Activated naive CD4-positive, alpha-beta T cell treated with anti-CD3 and anti-CD28 coated beads, Interleukin-2, amount 50 U/mL, for 72 hours (primary cell): ENCODE results near the gene WDR26. TPM values are rescaled to one million over a fixed set of nuclear protein-coding genes. Genes with fewer than 3 reads are reported as not detected.
"Not testable (repeated sequence)": the region's sequence is repeated elsewhere in the genome, so short reads cannot be mapped to it uniquely, and the experiment has no call there.

ENCODE experiments used
- ATAC-seq, 2 donors: fragments of 150-1000 bp; cut with Tn5 transposase; 2 replicates each; pipeline ENCODE4 v1.10.0; 2021; ENCODE audit warnings: mild to moderate bottlenecking in 2 of 2, moderate library complexity in 2 of 2
- DNase-seq, 2 donors: peaks; one replicate each; pipeline ENCODE4 v3.0.0; 2021 to 2022; ENCODE audit warnings: low spot score in 2 of 2
- H3K27ac Mint-ChIP-seq, 2 donors: one replicate each; pipeline ENCODE4 v1.8.0; 2022; ENCODE audit warnings: mild to moderate bottlenecking in 2 of 2, mixed read lengths in 2 of 2
- H3K36me3 Mint-ChIP-seq, 2 donors: one replicate each; pipeline ENCODE4 v1.8.0; 2022; ENCODE audit warnings: mixed read lengths in 2 of 2
- H3K9me3 Mint-ChIP-seq, 2 donors: one replicate each; pipeline ENCODE4 v1.8.0; 2022; ENCODE audit warnings: mixed read lengths in 2 of 2
- total RNA-seq, 2 donors: library from RNA; stranded (reverse); gene quantifications; one replicate each; pipeline ENCODE4 v1.2.3, GENCODE V29; 2022

The WDR26 gene
- total RNA-seq, 2 donors from 2014 or later = 74.3 to 86.3 TPM

DNA sequence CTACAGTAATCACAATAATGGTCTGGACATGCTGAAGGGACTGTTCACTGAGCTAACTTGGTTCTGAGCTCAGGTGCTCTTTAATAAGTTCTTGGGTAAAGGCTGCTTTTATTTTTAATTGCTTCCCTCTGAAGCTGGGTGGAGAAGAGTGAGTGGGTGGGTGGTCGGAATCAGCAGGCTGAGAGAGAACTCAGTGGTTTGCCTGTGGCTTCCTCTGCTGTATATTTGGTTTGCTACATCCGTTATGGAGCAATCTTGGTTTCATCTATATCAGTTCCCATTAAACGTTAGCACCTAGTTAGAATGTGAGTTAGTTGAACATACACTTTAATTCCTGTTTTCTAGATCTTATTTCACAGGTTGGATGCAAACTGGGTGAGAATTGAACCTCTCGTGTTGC, 54.6 kb downstream of the WDR26 start:
- Mint-ChIP-seq H3K9me3 (no peaks in the 10 kb centered on the region), H3K27ac (peak overlapping the region; percentile 2 to 63), H3K36me3 (peaks cover 20 to 39% of the 10 kb centered on the region in 2 donors)
- ATAC-seq (peak; percentile 29 to 55), DNase-seq (peak in 1 of 2 donors; percentile 61)

DNA sequence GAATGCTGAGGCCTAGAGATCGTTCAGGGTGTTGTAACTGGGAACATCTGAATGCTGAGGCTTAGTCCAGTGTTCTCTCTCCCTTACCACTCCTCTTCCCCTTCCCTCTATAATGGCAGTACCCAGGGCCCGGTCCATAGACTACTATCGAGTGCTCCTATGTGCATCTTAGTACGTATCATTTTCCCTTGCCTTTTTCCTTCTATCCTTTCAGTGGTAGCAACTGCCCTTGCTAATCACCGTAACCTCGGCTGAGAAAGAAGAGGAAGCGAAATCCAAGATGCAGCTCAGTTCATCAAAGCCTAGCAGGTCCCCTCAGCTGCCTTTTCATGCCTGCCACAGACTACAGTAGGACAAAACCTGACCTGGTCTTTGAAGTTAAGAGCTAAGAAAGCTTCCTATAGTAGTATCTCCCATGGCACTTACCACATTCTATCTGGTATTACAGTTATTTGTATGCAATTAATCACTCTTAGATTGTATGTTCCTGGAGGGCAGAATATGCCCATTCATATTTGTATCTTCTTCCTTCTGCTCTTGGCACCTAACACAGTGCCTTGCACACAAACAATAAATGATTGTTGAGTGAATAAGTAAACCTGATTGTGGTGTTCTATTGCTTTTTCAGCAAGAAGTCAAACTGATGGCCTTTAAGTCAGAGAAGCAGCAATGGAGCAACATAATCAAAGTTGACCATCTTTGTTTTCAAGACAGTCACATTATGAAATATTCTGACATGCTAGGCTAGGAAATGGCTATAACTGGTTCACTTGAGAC, 55.6 kb downstream of the WDR26 start:
- Mint-ChIP-seq H3K9me3 (no peaks in the 10 kb centered on the region), H3K27ac (no peak overlapping the region), H3K36me3 (peaks cover 20 to 48% of the 10 kb centered on the region in 2 donors)
- no peak for DNase-seq
- no peak for ATAC-seq

DNA sequence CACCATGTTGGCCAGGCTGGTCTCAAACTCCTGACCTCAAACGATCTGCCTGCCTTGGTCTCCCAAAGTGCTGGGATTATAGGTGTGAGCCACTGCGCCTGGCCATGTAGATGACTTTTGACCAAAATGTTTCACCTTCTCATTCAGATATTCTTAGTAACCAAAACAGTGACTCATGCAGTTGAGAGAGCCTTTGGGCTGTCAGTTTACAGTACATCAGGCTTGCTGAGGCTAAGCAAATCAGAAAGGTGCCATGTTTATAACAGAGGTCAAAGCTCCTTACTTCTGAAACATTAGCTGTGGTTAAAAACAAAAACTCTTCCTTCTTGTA, 57.0 kb downstream of the WDR26 start:
- ATAC-seq (peak; percentile 63 to 72), DNase-seq (peak; percentile 25 to 62)
- peaks cover 20 to 62% of the 10 kb centered on the region in 2 donors for H3K36me3 Mint-ChIP-seq
- peak overlapping the region; percentile 79 to 80 for H3K27ac Mint-ChIP-seq
- H3K9me3 Mint-ChIP-seq = no peaks in the 10 kb centered on the region

DNA sequence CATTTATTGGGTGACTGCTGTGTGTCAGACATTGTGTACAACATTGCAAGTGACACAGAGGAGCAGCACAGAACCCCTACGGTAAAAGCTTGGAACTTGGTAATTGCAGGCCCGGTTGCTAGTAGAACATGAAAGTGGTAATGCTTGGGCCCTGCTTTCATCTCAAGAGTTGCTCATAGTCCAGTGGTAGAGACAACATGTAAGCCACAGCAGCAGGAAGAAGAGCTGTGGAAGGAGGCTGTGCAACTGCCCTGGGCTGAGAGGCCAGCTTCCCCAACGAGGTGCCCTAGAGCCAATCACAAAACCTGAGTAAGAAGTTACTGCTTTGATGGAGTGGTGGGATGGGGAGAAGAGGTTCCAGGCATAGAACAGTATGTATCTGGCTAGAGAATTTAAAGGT, 59.5 kb downstream of the WDR26 start:
- DNase-seq (no peak), ATAC-seq (peak in 1 of 2 donors; percentile 26)
- H3K27ac Mint-ChIP-seq = no peak overlapping the region
- peaks cover 30 to 85% of the 10 kb centered on the region in 2 donors for H3K36me3 Mint-ChIP-seq
- no peaks in the 10 kb centered on the region for H3K9me3 Mint-ChIP-seq

DNA sequence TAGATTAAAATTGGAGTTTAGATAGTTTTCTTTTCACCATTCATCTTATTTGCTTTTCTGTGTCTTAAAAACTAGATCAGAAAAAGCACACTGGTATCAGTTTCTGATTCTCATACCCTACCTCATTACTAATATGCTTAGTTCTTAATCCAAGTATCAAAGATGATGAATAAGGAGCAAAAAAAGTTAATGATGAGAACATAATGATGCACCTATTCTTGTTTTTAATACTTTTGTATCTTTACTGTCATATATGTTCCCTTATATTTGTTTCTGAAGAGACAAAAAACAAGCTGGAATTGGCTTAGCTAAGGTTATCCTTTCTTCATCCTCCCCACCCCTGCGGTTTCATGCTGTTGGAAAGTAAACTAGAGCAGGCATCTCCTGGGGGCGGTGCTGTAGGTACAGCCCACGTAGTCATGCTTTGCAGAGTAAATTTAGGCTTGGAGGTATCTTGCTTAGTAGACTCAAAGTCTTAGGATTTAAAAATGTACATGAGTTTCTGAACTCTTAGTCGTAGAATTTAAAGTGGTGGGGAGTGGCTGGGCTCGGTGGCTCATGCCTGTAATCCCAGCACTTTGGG, 61.5 kb downstream of the WDR26 start:
- ATAC-seq = peak in 1 of 2 donors; percentile 68
- no peak for DNase-seq
- Mint-ChIP-seq H3K27ac (peak overlapping the region in 1 of 2 donors; percentile 92), H3K36me3 (peaks cover 33 to 88% of the 10 kb centered on the region in 2 donors), H3K9me3 (no peaks in the 10 kb centered on the region)

DNA sequence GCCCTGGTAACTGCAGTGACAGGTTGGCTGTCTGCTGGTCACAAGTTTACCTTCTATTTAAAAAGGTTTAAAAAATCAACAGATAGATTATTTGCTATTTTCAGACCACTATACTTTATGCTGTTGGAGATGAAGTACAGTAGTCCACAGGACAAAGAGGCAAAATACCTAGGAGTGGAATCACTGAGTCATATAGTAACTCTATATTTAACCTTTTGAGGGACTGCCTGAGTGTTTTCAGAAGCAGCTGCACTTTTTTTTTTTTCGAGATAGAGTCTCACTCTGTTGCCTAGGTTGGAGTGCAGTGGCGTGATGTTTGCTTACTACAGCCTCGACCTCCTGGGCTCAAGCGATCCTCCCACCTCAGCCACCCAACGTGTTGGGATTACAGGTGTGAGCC, 66.2 kb downstream of the WDR26 start:
- Mint-ChIP-seq H3K9me3 (no peaks in the 10 kb centered on the region), H3K36me3 (peaks cover 13 to 64% of the 10 kb centered on the region in 2 donors), H3K27ac (peak overlapping the region in 1 of 2 donors; percentile 68)
- peak; percentile 77 to 88 for ATAC-seq
- no peak for DNase-seq

DNA sequence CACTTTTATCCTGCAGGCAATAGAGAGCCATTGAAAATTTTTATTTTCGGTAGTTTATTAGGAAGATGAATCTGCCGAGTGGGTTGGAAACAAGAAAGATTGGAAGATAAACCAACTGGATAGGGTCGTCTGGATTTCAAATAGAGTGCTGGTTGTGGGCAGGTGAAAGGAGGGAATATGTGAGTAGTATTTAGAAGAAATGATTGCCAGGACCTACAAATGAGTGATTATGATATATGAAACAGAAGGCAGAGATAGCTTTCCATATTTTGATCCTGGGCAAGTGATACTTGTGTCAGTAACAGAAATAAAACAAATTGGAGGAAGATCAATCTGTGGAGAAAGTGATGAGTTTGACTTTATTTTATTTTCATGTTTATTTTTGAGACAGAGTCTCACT, 75.4 kb downstream of the WDR26 start:
- no peaks in the 10 kb centered on the region for H3K9me3 Mint-ChIP-seq
- DNase-seq (no peak), ATAC-seq (no peak)
- peaks cover 8 to 39% of the 10 kb centered on the region in 2 donors for H3K36me3 Mint-ChIP-seq
- peak overlapping the region in 1 of 2 donors; percentile 96 for H3K27ac Mint-ChIP-seq

DNA sequence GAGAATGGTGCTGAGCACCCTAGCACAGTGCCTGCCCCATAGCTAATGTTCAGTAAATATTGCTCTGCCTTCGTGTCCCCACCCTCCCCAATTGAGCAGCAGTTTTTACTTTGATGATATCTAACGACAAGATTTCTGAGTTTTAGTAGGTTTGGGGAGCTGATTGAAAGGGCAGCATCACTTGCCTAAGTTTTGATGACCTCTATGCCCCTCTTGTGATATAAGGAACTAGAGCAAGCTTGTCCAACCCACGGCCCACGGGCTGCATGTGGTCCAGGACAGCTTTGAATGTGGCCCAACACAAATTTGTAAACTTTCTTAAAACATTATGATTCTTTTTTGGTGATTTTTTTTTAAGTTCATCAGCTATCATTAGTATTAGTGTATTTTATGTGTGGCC, 76.4 kb downstream of the WDR26 start:
- DNase-seq (no peak), ATAC-seq (no peak)
- H3K27ac Mint-ChIP-seq = peak overlapping the region; percentile 40 to 96
- no peaks in the 10 kb centered on the region for H3K9me3 Mint-ChIP-seq
- H3K36me3 Mint-ChIP-seq = peaks cover 8 to 30% of the 10 kb centered on the region in 2 donors

DNA sequence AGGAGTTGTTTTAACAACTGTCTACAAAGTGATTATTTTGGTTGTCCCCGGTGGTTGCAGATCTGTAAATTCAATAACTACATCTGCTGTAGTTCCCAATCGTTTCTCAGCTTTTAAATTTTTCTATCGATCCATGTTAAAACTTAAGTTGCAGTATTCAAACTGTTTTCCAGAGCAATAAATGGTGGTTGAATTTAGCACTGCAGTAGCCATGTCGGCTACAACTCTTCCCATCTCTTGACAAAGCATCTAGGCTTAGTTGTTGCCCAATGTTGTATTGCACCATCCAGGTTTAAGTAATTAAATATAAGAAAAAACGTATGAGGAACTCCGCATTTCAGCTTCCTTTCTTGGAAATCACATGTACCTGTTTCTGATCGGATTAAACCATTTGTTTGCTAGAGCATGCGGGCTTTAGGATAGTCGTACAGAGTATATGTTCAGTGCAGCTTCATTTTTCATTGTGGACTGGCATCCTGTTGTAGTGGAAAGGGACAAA, 76.9 kb downstream of the WDR26 start:
- Mint-ChIP-seq H3K36me3 (peaks cover 8 to 25% of the 10 kb centered on the region in 2 donors), H3K27ac (peak overlapping the region; percentile 95 to 96), H3K9me3 (no peaks in the 10 kb centered on the region)
- ATAC-seq (no peak), DNase-seq (no peak)

DNA sequence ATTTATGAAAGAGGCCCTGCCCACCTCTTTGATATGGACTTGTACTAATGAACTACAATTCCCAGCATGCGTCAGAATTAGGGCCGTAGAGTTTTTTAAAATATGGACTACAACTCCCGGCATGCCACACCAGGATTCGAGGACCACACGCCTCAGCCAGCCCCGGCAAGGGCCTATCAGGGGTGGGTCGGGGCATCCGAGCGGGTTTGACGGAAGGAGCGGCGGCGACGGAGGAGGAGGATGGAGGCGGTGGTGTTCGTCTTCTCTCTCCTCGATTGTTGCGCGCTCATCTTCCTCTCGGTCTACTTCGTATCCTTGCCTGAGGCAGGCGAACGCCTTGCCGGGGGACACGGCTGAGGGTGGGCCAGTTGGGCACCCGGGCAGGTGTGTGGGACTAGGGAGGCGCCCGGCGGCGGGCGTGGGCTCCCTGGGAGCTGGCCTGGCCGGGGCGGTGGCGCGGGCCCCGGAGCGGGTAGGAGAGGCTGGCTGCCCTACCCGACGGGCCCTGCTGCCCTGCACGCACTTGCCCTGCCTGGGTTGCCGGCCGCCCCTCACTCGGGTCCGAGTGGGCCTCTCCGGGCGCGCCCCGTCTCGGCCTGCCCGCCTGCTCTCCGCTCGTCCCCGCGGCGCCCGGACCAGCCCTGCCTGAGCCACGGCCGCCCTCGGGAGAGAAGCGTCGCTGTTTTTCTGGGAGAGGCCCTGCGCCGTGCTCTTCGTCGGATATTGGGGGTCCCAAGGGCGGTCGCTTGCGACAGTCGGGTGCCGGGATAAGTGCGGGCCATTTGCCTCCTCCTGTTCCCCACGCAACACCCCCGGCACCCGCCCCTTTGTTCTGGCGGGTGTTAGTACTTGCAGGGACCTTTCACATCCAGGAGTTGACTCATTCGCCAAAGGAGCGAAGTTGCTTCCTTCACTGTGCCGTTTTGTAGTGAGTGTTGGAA, 77.6 kb downstream of the WDR26 start, which contains the start of gene CNIH4:
Gene CNIH4 (plus strand): TSS at position 195 of the 941 bp plus-strand sequence. CDS start 46 bp downstream, at position 241.
- H3K27ac Mint-ChIP-seq = peak within 1 kb of the TSS; percentile 95 to 96
- DNase-seq (peak; percentile 88 to 89), ATAC-seq (peak; percentile 97 to 99)
- no peaks in the 10 kb centered on the region for H3K9me3 Mint-ChIP-seq
- peaks cover 8 to 18% of the 10 kb centered on the region in 2 donors for H3K36me3 Mint-ChIP-seq

DNA sequence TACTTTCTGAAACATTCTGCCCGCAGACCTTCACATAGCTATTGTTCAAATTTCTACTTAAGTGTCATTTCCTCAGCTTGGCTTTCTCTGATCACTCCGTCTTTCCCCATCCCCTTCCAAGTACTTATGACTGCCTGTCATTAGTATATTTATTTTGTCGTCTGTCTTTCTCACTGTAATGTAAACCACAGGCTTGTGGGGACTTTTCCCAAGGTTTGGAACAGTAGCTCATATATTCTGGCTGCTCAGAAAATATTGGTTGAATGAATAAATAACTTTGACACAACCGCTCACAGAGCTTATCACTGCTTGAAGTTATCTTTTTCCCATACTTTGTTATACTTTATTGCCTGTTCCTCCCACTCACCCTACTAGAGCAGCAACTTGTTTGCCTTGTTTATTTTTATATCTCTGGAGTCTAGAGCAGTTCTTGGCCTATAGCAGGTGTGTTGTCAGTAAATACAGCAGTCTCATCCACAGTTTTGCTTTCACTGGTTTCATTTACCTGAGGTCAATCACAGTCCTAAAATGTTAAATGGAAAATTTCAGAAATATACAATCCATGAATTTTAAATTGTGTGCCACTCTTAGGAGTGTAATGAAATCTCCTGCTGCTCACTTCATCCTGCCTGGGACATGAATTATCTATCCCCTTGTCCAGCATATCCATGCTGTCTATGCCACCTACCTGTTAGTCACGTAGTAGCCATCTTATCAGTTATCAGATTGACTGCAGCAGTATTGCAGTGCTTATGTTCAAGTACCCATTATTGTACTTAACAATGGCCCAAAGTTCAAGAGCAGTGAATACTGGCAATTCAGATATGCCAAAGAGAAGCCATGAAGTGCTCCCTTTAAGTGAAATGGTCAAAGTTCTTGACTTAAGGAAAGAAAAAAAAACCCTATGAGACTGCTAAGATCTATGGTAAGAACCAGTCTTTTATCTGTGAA, 80.3 kb downstream of the WDR26 start:
- Mint-ChIP-seq H3K36me3 (peaks cover 8 to 16% of the 10 kb centered on the region in 2 donors), H3K27ac (no peak overlapping the region), H3K9me3 (no peaks in the 10 kb centered on the region)
- ATAC-seq (no peak), DNase-seq (no peak)

DNA sequence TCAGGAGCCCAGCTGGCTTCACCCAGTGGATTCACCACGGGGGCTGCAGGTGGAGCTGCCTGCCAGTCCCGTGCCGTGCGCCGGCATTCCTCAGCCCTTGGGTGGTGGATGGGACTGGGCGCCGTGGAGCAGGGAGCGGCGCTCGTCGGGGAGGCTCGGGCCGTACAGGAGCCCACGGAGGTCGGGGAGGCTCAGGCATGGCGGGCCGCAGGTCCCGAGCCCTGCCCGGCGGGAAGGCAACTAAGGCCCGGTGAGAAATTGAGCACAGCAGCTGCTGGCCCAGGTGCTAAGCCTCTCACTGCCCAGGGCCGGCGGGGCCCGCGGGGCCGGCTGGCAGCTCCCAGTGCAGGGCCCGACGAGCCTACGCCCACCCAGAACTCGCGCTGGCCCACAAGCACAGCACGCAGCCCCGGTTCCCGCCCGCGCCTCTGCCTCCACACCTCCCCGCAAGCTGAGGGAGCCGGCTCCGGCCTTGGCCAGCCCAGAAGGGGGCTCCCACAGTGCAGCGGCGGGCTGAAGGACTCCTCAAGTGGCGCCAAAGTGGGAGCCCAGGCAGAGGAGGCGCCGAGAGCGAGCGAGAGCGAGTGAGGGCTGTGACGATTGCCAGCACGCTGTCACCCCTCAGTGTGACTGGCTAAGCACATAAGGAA, 82.0 kb downstream of the WDR26 start:
- H3K36me3 Mint-ChIP-seq, H3K27ac Mint-ChIP-seq, ATAC-seq, DNase-seq, H3K9me3 Mint-ChIP-seq: not testable (repeated sequence)

DNA sequence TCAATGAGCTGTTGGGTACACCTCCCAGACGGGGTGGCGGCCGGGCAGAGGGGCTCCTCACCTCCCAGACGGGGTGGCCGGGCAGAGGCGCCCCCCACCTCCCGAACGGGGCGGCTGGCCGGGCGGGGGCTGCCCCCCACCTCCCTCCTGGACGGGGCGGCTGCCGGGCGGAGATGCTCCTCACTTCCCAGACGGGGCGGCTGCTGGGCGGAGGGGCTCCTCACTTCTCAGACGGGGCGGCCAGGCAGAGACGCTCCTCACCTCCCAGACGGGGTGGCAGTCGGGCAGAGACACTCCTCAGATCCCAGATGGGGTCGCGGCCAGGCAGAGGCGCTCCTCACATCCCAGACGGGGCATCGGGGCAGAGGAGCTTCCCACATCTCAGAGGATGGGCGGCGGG, 84.9 kb downstream of the WDR26 start:
- not testable (repeated sequence) for H3K36me3 Mint-ChIP-seq, ATAC-seq, H3K27ac Mint-ChIP-seq, DNase-seq
- H3K9me3 Mint-ChIP-seq = peaks cover 0 to 10% of the 10 kb centered on the region in 2 donors

DNA sequence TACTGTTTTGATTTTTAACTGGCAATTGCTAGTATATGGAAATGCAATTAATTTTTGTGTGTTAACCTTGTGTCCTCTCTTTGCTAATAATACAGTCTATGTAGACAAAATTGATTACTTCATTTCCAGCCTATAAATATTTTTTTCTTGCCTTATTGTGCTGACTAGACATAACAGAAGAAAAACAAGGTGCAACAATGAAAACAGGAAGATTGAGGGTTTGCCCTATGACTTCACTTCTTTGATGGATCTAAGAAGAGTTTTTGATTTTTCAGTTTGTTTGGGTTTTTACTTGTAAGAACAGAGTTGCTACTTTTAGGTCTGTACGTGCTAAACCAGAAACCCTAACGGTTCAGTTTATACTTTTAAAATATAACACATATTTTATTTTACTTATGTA, 86.5 kb downstream of the WDR26 start:
- Mint-ChIP-seq H3K9me3 (peaks cover 0 to 10% of the 10 kb centered on the region in 2 donors), H3K27ac (no peak overlapping the region)

DNA sequence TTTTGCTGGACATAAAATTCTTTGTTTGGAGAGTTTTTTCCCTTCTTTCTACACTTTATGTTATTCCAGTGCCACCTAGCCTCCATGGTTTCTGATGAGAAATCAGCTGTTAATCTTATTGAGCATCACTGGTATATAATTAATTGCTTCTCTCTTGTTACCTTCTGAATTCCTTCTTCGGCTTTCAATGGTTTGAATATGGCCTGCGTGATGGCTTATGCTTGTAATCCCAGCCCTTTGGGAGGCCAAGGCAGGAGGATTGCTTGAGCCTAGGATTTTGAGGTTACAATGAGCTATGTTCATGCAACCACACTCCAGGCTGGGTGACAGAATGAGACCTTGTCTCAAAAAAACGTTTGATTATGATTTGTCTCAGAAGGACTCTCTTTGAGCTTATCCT, 90.9 kb downstream of the WDR26 start:
- Mint-ChIP-seq H3K9me3 (peaks cover 0 to 17% of the 10 kb centered on the region in 2 donors), H3K36me3 (peaks cover 9 to 38% of the 10 kb centered on the region in 2 donors), H3K27ac (no peak overlapping the region)
- no peak for DNase-seq
- ATAC-seq = no peak

More for the DNA sequence above, 86.5 kb downstream of the WDR26 start:
- DNase-seq (no peak), ATAC-seq (no peak)
- peaks cover 9 to 20% of the 10 kb centered on the region in 2 donors for H3K36me3 Mint-ChIP-seq
